Activated CD8-positive, alpha-beta T cell treated with anti-CD3 and anti-CD28 coated beads for 36 hours (primary cell): ENCODE data around the gene SLC30A1. TPM values are rescaled to one million over a fixed set of nuclear protein-coding genes. Genes with fewer than 3 reads are reported as not detected.

Experiments
- ATAC-seq: fragments of 200-7000 bp; cut with Tn5 transposase; one replicate; pipeline ENCODE4 v1.10.0; 2021; ENCODE audit warnings: mild to moderate bottlenecking, moderate library complexity
- CTCF ChIA-PET: fragments of 350-600 bp; sonication (Branson Sonifier 250); formaldehyde crosslinking; loops from one replicate; lab custom pipeline; 2021; ENCODE audit warnings: antibody characterized with exemption; lab: Charles Lee
- POLR2A ChIA-PET: fragments of 350-600 bp; sonication (Branson Sonifier 250); formaldehyde crosslinking; loops from one replicate; lab custom pipeline; 2021; ENCODE audit warnings: antibody characterized with exemption; lab: Charles Lee
- DNase-seq: peaks from one replicate; pipeline ENCODE4 v3.0.0-alpha.2; 2020
- H3K27ac Mint-ChIP-seq: one replicate; pipeline ENCODE4 v1.8.0; 2021; ENCODE audit warnings: mild to moderate bottlenecking, mixed read lengths
- H3K27me3 Mint-ChIP-seq: one replicate; pipeline ENCODE4 v1.8.0; 2021; ENCODE audit warnings: mixed read lengths
- H3K36me3 Mint-ChIP-seq: one replicate; pipeline ENCODE4 v1.8.0; 2021; ENCODE audit warnings: low read depth, mixed read lengths
- H3K4me1 Mint-ChIP-seq: one replicate; pipeline ENCODE4 v1.8.0; 2021; ENCODE audit warnings: low read depth, mixed read lengths
- H3K4me3 Mint-ChIP-seq: one replicate; pipeline ENCODE4 v1.8.0; 2021; ENCODE audit warnings: mild to moderate bottlenecking, moderate library complexity, mixed read lengths
- H3K9me3 Mint-ChIP-seq: one replicate; pipeline ENCODE4 v1.8.0; 2021; ENCODE audit warnings: mixed read lengths
- CTCF ChIP-seq: fragments of 200-600 bp; IDR thresholded peaks from one replicate; pipeline ENCODE4 v1.8.0; 2022; ENCODE audit warnings: antibody characterized with exemption, mild to moderate bottlenecking
- intact Hi-C: fragments of 100-400 bp; cut with micrococcal nuclease; formaldehyde crosslinking; loops from one replicate; pipeline ENCODE4 v1.10.0; 2022
- total RNA-seq, 2 experiments: library from RNA; stranded (reverse); gene quantifications; one replicate each; pipeline ENCODE4 v1.2.3, GENCODE V29; 2021

The SLC30A1 gene
- total RNA-seq, 2 experiments from 2014 or later, result 6.2 to 7.2 TPM

GRCh38 chr1:211587123-211587522, 8.2 kb upstream of the SLC30A1 start:
- intact Hi-C loops, result no loop called here
- ChIA-PET POLR2A (no interaction called here), CTCF (interaction anchor here (1.7 kb wide), 1 partner anchor 68 kb away, joined by 7 read pairs; no protein-coding TSS in a partner anchor)
- DNase-seq (no peak), ATAC-seq (no peak)
- Mint-ChIP-seq H3K27ac (no peak overlapping the region), H3K4me1 (peaks cover 1% of the 10 kb centered on the region), H3K4me3 (no peak overlapping the region), H3K9me3 (no peaks in the 10 kb centered on the region), H3K27me3 (peaks cover 3% of the 10 kb centered on the region), H3K36me3 (no peaks in the 10 kb centered on the region)
- TF ChIP-seq CTCF, result no peak

- Mint-ChIP-seq H3K27me3 (no peaks in the 10 kb centered on the region), H3K36me3 (no peaks in the 10 kb centered on the region), H3K4me3 (no peak overlapping the region), H3K27ac (no peak overlapping the region), H3K4me1 (peaks cover 6% of the 10 kb centered on the region), H3K9me3 (no peaks in the 10 kb centered on the region)
- intact Hi-C loops, result no loop called here
- POLR2A ChIA-PET, result no interaction called here
- CTCF ChIA-PET, result no interaction called here
- DNase-seq (no peak), ATAC-seq (no peak)
- TF ChIP-seq CTCF, result no peak
Measured at GRCh38 chr1:211586538-211586937, 7.6 kb upstream of the SLC30A1 start.

- intact Hi-C loops, result no loop called here
- ChIA-PET POLR2A (no interaction called here), CTCF (interaction anchor here (0.8 to 1.2 kb wide), 3 partner anchors 9 to 68 kb away, joined by 3 to 4 read pairs (median 3); no protein-coding TSS in a partner anchor)
- Mint-ChIP-seq H3K27me3 (no peaks in the 10 kb centered on the region), H3K4me3 (no peak overlapping the region), H3K4me1 (peaks cover 12% of the 10 kb centered on the region), H3K36me3 (no peaks in the 10 kb centered on the region), H3K27ac (no peak overlapping the region), H3K9me3 (no peaks in the 10 kb centered on the region)
- DNase-seq (no peak), ATAC-seq (no peak)
- no peak for TF ChIP-seq CTCF
Measured at GRCh38 chr1:211583011-211583992, 4.3 kb upstream of the SLC30A1 start.

GRCh38 chr1:211581526-211581925, 2.6 kb upstream of the SLC30A1 start:
- ChIA-PET CTCF (interaction anchor here (1.0 to 1.6 kb wide), 2 partner anchors 67 to 73 kb away, joined by 4 read pairs; no protein-coding TSS in a partner anchor), POLR2A (interaction anchor here (1.0 kb wide), 1 partner anchor 19 kb away, joined by 3 read pairs; no protein-coding TSS in a partner anchor)
- H3K4me3 Mint-ChIP-seq, result no peak overlapping the region
- H3K4me1 Mint-ChIP-seq, result peaks cover 15% of the 10 kb centered on the region
- intact Hi-C loops, result no loop called here
- no peak for DNase-seq
- H3K9me3 Mint-ChIP-seq, result no peaks in the 10 kb centered on the region
- peaks cover 4% of the 10 kb centered on the region for H3K36me3 Mint-ChIP-seq
- no peak overlapping the region for H3K27ac Mint-ChIP-seq
- H3K27me3 Mint-ChIP-seq, result no peaks in the 10 kb centered on the region
- no peak for TF ChIP-seq CTCF
- ATAC-seq, result no peak

- DNase-seq (no peak), ATAC-seq (no peak)
- peaks cover 24% of the 10 kb centered on the region for H3K4me1 Mint-ChIP-seq
- H3K27me3 Mint-ChIP-seq, result no peaks in the 10 kb centered on the region
- intact Hi-C loops, result no loop called here
- POLR2A ChIA-PET, result interaction anchor here (0.8 to 1.6 kb wide), 4 partner anchors 10 to 251 kb away, joined by 3 to 4 read pairs (median 4); no protein-coding TSS in a partner anchor
- H3K9me3 Mint-ChIP-seq, result no peaks in the 10 kb centered on the region
- H3K36me3 Mint-ChIP-seq, result peaks cover 13% of the 10 kb centered on the region
- H3K4me3 Mint-ChIP-seq, result peak overlapping the region; percentile 96
- CTCF ChIA-PET, result interaction anchor here (0.7 to 1.9 kb wide), 7 partner anchors 13 to 257 kb away, joined by 3 to 9 read pairs (median 4); no protein-coding TSS in a partner anchor
- TF ChIP-seq CTCF, result no peak
- H3K27ac Mint-ChIP-seq, result peak overlapping the region; percentile 76
Measured at GRCh38 chr1:211580303-211580687, 1.3 kb upstream of the SLC30A1 start.
